ENCODE measurements around the gene RGS19.

DNA sequence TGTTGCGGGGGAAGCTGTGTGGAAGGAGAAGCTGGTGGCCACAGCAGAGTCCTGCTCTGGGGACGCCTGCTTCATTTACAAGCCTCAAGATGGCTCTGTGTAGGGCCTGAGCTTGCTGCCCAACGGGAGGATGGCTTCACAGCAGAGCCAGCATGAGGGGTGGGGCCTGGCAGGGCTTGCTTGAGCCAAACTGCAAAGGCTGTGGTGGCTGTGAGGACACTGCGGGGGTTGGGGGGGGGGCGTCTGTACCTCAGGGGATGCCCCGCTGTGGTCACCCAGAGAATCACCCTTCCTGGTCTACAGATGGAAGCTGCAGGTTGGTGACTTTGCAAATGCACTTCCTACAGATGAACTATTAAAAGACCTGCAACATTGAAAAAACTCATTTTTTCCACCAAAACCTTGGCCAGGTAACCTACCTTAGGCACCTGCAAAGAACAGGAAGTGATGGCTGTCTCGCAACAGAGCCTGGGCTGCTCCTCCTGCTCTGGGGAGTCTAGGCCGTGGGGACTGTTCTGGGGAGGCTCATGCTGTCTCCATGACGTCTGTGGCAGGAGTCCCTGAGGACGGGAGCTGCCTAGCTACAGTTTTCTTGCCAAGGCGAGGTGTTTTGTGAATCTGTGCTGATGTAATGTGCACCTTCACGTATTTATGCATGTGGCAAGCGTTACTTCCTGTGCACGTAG is 20.7 kb upstream of the RGS19 start:
- TF ChIP-seq ELF4 (IDR thresholded peaks at IDR 0.05) = no peak
- no peak for TF ChIP-seq TARDBP (IDR thresholded peaks at IDR 0.05)
- no peak for TF ChIP-seq FOXM1 (IDR thresholded peaks at IDR 0.05; ENCODE audit: borderline replicate concordance)
- TF ChIP-seq SP1 (IDR thresholded peaks at IDR 0.05) = no peak
- no peak for TF ChIP-seq LEF1 (IDR thresholded peaks at IDR 0.05; ENCODE audit: borderline replicate concordance)
- TF ChIP-seq ARNT (IDR thresholded peaks at IDR 0.05) = no peak

Data from HEK293T (cell line).